OCI-LY7 (cell line): Measurements from ENCODE around the gene IRS1.

Experiments
- CTCF ChIP-seq: fragments of 200-600 bp; sonication (generic); conservative IDR thresholded peaks from 2 replicates; pipeline ENCODE4 v1.5.1; 2014; ENCODE audit warnings: mild to moderate bottlenecking, antibody characterized with exemption, low read length, moderate library complexity, mixed read lengths
- EZH2phosphoT487 ChIP-seq: fragments of 200-600 bp; sonication (generic); IDR thresholded peaks from 2 replicates; pipeline ENCODE4 v1.6.1; 2018; ENCODE audit warnings: low read depth, borderline replicate concordance, mild to moderate bottlenecking, mixed run types, antibody characterized with exemption, low read length, moderate library complexity, mixed read lengths

- no peak for TF ChIP-seq CTCF
- TF ChIP-seq EZH2phosphoT487, result no peak
Measured at GRCh38 chr2:226839951-226840350, 40.3 kb upstream of the IRS1 start.
